ENCODE measurements around the gene GET4.

- TF ChIP-seq MYC (IDR thresholded peaks at IDR 0.05; ENCODE audit: insufficient read depth, insufficient read length, insufficient replicate concordance, low read length, severe bottlenecking) = no peak
- TF ChIP-seq HDAC6 (IDR thresholded peaks at IDR 0.05; ENCODE audit: unreplicated experiment) = no peak
- TF ChIP-seq CTCF (IDR thresholded peaks at IDR 0.05 in 2 of 3, conservative IDR thresholded peaks at IDR 0.05 in 1 of 3; ENCODE audit: control insufficient read depth in 2 of 3, extremely low read depth in 1 of 3, insufficient read depth in 1 of 3, low read depth in 3 of 3, low read length in 3 of 3) = no peak
- no peak for TF ChIP-seq CREM (IDR thresholded peaks at IDR 0.05; ENCODE audit: low read depth)
- TF ChIP-seq TCF7 (IDR thresholded peaks at IDR 0.05; ENCODE audit: borderline replicate concordance) = no peak
- no peak for TF ChIP-seq ZNF687 (IDR thresholded peaks at IDR 0.05)
- no peak for TF ChIP-seq ASH2L (IDR thresholded peaks at IDR 0.05; ENCODE audit: borderline replicate concordance, low read depth)
Measured at GRCh38 chr7:894164-894867, 18.0 kb downstream of the GET4 start.
